NT2/D1 (cell line): Measurements from ENCODE around the gene DNASE1.

Source experiments
- SUZ12 ChIP-seq: IDR thresholded peaks from 2 replicates; pipeline ENCODE4 v1.6.1; 2011; ENCODE audit not compliant: insufficient read length, insufficient read depth; ENCODE audit errors: extremely low read depth
- ZNF274 ChIP-seq: IDR thresholded peaks from 2 replicates; pipeline ENCODE4 v1.6.1; 2011; ENCODE audit warnings: mild to moderate bottlenecking, low read depth, low read length

- no peak for TF ChIP-seq ZNF274
- TF ChIP-seq SUZ12, result no peak
These were observed 43.8 kb upstream of the DNASE1 start for GRCh38 chr16:3610698-3611145.
